ENCODE measurements around the gene OMA1. TPM values are rescaled to one million over a fixed set of nuclear protein-coding genes. Genes with fewer than 3 reads are reported as not detected.

OMA1 gene
- total RNA-seq, 1 experiment from 2014 or later: 21.9 TPM

- Histone ChIP-seq H3K4me3 (replicated peaks in 1 of 2; ENCODE audit: low read depth in 1 of 2, low read length in 2 of 2) (no peak overlapping the region), H3K79me2 (ENCODE audit: insufficient read depth, low read length) (no peaks in the 10 kb centered on the region), H3K4me1 (ENCODE audit: control insufficient read depth in 1 of 2, insufficient read depth in 2 of 2, low read length in 2 of 2) (no peaks in the 10 kb centered on the region), H3K9ac (ENCODE audit: low read length) (no peak overlapping the region), H3K9me3 (ENCODE audit: control insufficient read depth in 1 of 2, insufficient read depth in 1 of 2, low read depth in 1 of 2, low read length in 2 of 2) (peaks cover 4 to 5% of the 10 kb centered on the region in 2 experiments; a peak in 2 of 4 replicates), H3K36me3 (ENCODE audit: control insufficient read depth in 1 of 2, insufficient read depth in 2 of 2, low read length in 2 of 2) (peaks cover 0 to 13% of the 10 kb centered on the region in 2 experiments; a peak in 1 of 4 replicates), H4K20me1 (ENCODE audit: insufficient read depth) (no peaks in the 10 kb centered on the region), H2AFZ (ENCODE audit: low read depth, low read length, poor library complexity, severe bottlenecking) (no peak overlapping the region), H3K27ac (ENCODE audit: low read depth, low read length) (no peak overlapping the region), H3K4me2 (ENCODE audit: low read length) (no peak overlapping the region), H3K27me3 (ENCODE audit: insufficient read depth, low read length) (no peaks in the 10 kb centered on the region), H3K9me2 (ENCODE audit: insufficient read depth) (no peaks in the 10 kb centered on the region)
- TF ChIP-seq JUND (IDR thresholded peaks at IDR 0.05) (no peak), MAX (IDR thresholded peaks at IDR 0.05) (no peak), ZNF274 (IDR thresholded peaks at IDR 0.05; ENCODE audit: low read depth, low read length) (no peak), ZBTB33 (IDR thresholded peaks at IDR 0.05; ENCODE audit: extremely low read depth, insufficient replicate concordance, low read length) (no peak), POLR2A (IDR thresholded peaks at IDR 0.05; ENCODE audit: borderline replicate concordance, extremely low read depth, insufficient read depth, insufficient read length) (no peak), SIN3A (IDR thresholded peaks at IDR 0.05; ENCODE audit: low read depth) (no peak), REST (IDR thresholded peaks at IDR 0.05; ENCODE audit: low read depth) (no peak), FOSL1 (IDR thresholded peaks at IDR 0.05; ENCODE audit: low read depth) (no peak), CTCF (IDR thresholded peaks at IDR 0.05 in 2 of 3, conservative IDR thresholded peaks at IDR 0.05 in 1 of 3; ENCODE audit: borderline replicate concordance in 1 of 3, insufficient read depth in 1 of 3, low read depth in 2 of 3, low read length in 2 of 3) (no peak), SP1 (IDR thresholded peaks at IDR 0.05; ENCODE audit: low read depth) (no peak), SRF (IDR thresholded peaks at IDR 0.05; ENCODE audit: low read depth) (no peak), ELF1 (IDR thresholded peaks at IDR 0.05; ENCODE audit: borderline replicate concordance, low read depth) (no peak)
- ChIA-PET RAD21 (ENCODE audit: low non-redundant PET in 1 of 2, low total read pairs in 2 of 2, uncharacterized antibody in 2 of 2, unreplicated experiment in 2 of 2) (no interaction called here), POLR2A (no interaction called here), CTCF (no interaction called here)
- intact Hi-C loops (cut with micrococcal nuclease): no loop called here
- no peak for DNase-seq (ENCODE audit: low read depth, low spot score)
- no TSS peak for BruUV-seq (replicated peaks)
- ATAC-seq: no peak
These were observed 37.9 kb downstream of the OMA1 start for GRCh38 chr1:58508629-58509028.

Measured in HCT116 (cell line).